GM20431 (cell line): ENCODE measurements around the gene SLC2A2.

Experiments
- in situ Hi-C: fragments of 300-500 bp; cut with MseI, MboI; formaldehyde crosslinking; loops from one replicate; pipeline ENCODE4 v1.15.0; 2020; ENCODE audit warnings: low sequenced_read_pairs; ENCODE audit not compliant: unreplicated experiment

The SLC2A2 gene

DNA sequence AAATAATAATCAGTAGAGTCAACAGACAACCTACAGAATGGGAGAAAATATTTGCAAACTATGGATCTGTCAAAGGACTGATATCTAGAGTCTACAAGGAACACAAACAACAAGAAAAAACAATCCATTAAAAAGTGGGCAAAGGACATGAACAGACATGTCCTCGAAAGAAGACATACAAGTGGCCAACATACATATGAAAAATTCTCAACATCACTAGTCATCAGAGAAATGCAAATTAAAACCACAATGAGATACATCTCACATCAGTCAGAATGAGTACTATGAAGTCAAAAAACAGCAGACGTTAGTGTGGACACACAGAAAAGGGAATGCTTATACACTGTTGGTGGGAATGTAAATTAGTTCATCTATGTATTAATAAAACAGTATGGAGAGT lies 33.7 kb downstream of the SLC2A2 start:
- in situ Hi-C loops = no loop called here

DNA sequence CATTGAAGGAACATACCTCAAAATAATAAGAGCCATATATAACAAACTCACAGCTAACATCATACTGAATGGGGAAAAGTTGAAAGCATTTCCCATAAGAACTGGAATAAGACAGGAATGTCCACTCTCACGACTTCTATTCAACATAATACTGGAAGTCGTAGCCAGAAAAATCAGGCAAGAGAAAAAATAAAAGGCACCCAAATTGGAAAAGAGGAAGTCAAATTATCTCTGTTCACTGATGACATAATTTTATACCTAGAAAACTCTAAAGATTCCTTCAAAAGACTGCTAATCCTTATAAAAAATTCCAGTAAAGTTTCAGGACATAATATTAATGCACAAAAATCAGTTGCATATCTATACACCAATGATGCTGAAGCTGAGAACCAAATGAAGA lies 34.9 kb downstream of the SLC2A2 start:
- in situ Hi-C loops = no loop called here

DNA sequence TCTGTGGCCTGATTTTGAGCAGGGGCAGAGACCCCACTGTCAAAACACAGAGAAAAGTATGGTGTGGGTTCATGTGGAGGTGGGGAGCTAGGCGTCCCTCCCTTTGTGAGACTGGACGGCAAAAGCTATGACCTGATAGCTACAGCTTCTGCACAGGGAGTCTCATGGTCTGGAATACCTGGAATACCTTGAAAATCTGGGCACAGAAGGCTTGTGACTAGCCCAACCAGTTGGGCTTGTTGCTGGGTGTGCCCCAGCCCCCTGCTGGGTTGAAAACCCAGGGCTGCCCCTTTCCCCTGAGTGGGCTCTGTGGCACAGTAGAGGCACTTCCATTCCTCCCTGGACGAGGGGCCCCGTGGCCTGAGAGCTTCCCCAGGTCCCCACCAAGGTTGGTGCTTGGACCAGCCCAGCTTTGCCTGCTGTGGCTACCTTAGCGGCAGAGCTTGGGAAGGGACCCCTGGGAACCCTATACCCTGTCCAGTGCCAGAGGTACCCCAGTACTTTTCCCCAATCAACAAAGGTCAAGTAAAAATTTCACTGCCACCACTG lies 37.3 kb downstream of the SLC2A2 start:
- in situ Hi-C loops = no loop called here

DNA sequence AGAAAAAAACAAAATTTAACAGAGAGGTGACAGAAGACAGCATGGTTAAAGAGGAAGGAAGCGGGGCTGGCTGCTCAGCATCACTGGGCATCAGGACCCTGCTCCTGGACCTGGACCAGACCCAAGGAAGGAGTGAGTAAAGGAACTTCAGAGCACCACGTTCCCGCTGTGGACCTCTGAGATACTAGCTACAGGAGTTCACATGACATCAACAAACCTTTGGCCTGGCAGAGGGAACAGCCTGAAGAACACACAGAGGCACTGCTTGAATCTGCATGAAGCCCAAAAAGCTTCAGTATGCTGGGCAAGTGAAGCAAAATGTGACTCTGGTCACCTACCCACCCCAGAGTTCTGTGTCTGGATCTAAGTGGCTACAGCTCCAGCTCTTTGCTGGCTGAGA lies 38.1 kb downstream of the SLC2A2 start:
- in situ Hi-C loops = no loop called here

DNA sequence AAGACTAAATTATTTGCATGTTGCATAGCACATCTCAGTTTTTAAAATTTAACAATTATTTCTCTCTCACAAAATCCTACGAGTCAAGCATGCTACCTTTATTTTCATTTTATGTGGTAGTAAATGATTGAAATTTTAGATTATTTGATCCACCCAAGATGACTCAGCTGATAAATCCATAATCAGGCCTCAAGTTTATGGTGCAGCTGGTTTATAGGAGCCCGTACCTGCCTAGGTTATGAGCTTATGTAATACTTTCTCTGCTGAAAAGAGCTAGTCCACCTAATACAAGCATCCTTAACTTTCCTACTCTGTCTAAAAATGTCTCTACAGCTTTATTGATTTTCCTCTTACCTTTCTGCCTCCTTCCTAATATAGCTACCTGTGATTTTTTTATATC lies 41.2 kb downstream of the SLC2A2 start:
- in situ Hi-C loops = no loop called here

DNA sequence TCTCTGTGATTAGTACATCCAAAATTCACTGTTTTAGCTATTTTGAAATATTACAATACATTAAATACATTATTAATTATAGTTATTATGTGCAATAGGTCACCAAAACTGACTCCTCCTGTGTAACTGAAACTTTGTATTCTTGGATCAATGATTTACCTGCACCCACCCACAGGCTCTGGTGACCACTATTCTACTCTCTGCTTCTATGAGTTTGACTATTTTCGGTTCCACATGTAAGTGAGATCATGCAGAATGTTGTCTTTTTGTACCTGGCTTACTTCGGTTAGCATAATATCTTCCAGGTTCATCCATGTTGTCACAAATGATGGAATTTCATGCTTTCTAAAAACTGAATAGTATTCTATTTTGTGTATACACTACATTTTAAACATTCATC lies 43.8 kb downstream of the SLC2A2 start:
- in situ Hi-C loops = no loop called here

DNA sequence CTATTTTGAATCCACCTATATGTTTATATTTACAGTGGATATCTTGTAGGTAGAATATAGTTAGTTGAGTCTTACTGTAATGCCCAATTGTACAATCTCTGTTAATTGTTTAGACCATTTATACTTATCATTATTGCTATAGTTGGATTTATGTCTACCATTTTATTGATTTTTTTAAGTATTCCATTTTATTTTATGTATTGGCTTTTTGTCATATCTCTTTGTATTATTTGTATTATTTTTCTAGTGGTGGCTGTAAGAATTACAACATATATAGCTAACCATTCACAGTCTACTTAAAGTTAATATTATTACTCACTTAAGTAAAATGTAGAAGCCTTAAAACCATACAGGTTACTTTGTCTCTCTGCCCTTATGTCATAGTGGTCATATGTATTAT lies 46.1 kb downstream of the SLC2A2 start:
- in situ Hi-C loops = no loop called here

DNA sequence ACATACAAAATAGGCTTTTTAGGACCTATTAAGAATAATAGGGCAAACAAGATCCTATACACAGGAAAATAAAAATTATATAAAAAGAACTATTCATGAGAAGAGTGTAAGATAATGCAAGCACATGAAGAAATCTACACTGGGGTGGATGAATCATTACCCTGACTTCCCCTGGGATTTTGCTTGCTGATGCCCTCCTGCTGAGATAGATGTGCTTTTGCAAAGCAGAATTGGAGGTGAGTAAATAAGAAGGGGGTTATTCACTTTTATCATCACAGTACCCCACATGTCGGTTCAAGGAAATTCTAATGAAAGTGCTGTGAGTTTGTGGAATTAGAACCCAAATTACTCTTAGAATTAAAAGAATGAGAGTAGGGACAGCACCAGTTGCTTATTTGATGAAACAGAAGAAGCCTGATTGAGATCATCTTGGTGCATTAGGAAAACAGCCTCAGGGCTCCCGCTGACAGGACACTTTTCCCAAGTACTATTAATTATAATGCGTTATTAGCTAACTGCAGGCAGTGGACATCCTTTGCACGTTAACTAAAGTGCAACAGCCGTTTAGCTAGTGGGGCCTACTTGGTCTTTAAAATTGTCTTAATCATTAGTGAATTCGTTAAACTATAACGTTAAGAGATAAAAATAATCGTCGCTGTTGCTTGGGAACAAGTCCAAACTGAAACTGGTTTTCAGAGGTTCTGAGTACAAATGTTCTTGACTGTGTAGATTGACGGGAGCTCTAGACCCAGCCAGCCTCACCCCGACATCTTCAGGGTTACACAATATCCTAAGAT lies 48.4 kb downstream of the SLC2A2 start:
- in situ Hi-C loops = no loop called here

DNA sequence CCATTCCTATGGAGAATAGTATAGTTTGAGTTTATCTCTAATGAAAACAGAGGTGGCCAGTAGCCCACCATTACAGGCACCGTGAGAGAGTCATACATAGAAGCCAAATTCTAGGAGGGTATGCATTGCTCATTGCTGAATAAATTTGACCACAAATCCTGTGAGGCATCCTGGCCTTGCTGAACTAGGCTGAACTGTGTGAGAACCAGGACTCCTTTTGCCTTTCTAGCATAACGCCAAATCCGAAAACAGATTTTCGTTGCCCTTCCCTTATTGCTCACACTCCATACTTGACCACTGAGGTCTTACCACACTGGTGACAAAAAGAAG lies 50.4 kb downstream of the SLC2A2 start:
- in situ Hi-C loops = no loop called here

DNA sequence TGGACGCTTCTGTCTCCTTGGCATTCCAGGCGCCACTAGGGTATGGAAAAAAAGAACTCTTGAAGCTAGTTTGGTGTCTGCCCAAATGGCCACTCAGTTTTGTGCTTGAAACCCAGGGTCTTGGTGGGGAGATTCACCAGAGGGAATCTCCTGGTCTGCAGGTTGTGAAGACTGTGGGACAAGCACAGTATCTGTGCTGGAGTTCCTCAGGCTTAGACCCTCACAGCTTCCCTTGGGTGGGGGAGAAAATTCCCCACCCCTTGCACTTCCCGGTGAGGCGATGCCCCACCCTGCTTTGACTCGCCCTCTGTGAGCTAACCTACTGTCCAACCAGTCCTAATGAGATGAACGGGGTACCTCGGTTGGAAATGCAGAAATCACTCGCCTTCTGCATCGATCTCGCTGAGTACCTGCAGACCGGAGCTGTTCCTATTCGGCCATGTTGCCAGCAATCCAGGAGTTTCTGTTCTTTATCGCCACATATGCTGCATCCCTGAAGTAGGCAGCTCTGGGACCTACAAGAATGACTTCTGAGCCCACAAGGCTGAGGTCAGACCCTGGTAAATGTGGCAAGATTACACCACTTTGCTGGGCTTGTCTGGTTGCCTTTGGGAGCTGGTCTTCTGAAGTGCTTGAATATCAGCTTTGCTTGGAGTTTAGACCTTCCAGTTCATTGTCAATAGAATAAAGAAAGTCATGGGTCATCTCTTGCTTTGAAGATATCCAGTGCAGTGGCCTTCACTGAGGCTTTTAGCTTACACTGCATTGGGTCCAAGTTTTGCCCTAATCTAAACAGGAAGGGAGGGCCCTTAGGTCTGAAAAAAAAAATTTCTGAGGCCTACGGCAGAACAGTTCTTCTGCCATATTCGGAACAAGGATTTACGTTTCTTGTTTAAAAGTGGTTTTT lies 51.0 kb downstream of the SLC2A2 start:
- in situ Hi-C loops = no loop called here

DNA sequence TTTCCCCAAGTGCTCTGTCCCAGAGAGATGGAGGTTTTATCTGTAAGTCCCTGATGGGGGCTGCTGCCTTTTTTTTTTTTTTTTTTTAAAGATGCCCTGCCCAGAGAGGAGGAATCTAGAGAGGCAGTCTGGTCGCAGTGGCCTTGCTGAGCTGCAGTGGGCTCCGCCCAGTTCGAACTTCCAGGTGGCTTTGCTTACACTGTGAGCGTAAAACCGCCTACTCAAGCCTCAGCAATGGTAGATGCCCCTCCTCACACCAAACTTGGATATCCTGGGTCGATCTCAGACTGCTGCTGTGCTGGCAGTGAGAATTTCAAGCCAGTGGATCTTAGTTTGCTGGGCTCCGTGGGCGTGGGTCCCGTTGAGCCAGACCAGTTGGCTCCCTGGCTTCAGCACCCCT lies 51.6 kb downstream of the SLC2A2 start:
- in situ Hi-C loops = loop anchor here (25.0 kb wide), 1 partner anchor 587 kb away; no protein-coding TSS in a partner anchor

DNA sequence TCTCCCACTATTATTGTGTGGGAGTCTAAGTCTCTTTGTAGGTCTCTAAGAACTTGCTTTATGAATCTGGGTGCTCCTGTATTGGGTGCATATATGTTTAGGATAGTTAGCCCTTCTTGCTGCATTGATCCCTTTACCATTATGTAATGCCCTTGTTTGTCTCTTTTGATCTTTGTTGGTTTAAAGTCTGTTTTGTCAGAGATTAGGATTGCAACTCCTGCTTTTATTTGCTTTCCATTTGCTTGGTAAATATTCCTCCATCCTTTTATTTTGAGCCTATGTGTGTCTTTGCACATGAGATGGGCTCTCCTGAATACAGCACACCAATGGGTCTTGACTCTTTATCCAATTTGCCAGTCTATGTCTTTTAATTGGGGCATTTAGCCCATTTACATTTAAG lies 53.6 kb downstream of the SLC2A2 start:
- in situ Hi-C loops = loop anchor here (25.0 kb wide), 1 partner anchor 589 kb away; no protein-coding TSS in a partner anchor

DNA sequence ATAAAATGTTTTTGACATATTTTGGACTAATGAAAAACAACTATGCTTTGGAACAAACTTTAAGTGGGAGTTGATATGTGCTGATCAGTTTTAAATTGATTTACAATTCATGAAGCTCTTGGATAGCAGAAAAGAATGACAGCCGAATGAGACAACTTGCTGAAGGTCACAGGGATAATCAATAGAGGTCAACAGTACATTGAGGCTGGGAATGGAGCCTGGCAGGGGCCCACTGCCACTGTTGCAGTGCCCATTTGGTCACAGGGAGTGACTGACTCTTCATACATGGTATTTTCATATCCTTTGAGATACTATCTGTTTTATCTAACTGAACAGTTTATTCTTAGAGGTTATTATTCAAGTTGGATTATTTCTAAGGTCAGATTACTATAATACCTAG lies 59.4 kb downstream of the SLC2A2 start:
- in situ Hi-C loops = loop anchor here (25.0 kb wide), 1 partner anchor 595 kb away; no protein-coding TSS in a partner anchor

DNA sequence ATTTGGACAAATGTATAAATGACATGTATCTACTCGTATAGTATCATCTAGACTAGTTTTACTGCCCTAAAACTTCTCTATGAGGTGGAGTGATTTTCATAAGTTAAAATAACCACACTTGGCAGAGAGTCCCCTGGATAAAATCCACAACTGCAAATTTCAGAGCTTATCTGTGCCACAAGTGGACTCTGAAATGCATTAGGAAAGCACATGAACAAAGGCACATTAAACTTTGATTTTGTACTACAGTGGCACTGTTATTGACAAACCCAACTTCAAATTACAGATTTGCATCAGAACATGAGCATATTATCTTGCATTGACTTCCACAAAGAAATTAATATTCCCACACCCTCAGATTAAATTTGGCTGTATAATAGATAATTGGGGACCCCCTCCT lies 60.0 kb downstream of the SLC2A2 start:
- in situ Hi-C loops = loop anchor here (25.0 kb wide), 1 partner anchor 596 kb away; no protein-coding TSS in a partner anchor

DNA sequence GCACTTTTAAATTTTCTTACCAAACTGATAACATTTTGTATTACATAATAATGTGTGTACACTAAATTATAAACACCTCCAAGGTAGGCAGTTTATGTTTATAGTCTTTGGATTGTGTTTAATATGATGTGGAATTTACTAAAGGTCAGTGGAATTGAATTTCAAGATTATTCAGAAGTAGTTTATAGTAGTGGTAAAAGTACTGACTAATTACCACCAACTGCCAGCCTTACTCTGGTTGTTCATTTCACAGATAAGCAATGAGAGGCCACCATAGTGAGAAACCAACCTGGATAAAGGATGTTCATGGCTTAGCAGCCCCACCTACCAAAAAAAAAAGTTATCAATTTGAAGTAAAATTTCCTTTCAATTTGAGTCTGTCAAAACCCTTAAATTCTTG lies 64.1 kb downstream of the SLC2A2 start:
- in situ Hi-C loops = loop anchor here (25.0 kb wide), 1 partner anchor 600 kb away; no protein-coding TSS in a partner anchor

DNA sequence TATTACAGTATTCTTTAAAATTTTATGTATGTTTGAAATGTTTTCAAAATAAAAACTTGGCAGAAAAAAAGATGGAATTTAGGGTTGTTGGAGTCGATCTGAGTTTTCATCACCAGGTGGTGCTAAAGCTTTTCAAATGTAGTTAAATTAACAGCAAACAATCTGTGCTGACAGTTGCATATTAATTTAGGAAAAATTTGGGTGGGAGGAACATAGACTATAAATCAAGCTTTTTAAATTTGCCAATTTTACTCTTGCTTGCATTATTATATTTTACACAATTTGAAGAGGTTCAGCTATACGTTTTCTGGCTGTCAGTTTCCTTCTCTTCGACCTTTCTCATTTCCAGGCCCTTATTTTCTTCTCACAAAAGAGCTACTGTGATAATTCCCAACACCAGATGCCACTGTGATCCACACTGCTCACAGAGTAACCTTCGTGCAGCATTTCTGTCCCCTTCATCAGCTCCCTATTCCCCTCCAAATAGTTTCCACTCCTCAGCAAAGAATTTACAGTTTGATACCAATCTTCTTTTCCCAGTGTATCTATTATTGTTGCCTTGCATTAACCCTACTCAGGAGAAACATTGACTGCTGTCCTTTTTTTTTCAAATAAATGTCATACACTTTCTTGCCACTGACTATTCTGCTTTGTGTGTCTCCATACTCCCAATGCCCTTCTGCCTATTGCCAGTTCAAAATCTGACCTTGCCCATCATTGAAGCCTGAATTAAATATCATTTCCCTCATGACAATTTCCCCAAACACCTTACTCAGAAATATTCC lies 64.7 kb downstream of the SLC2A2 start:
- in situ Hi-C loops = loop anchor here (25.0 kb wide), 1 partner anchor 600 kb away; no protein-coding TSS in a partner anchor

DNA sequence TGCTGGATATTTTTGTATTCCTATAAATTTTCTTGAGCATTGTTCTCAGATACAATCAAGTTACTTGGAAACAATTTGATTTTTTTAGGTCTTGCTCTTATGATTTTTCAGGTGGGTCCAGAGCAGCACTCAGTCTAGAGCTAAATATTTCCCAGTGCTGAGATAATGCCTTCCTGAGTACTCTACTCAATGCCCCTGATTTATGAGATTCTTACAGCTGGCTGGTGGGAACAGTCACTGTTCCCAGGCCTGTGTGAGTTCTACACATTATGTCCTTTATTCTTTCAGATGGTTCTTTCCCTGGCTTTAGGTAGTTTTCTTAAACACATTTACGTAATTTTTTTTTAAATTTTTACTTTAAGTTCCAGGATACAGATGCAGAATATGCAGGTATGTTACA lies 67.1 kb downstream of the SLC2A2 start:
- in situ Hi-C loops = loop anchor here (25.0 kb wide), 1 partner anchor 603 kb away; no protein-coding TSS in a partner anchor

DNA sequence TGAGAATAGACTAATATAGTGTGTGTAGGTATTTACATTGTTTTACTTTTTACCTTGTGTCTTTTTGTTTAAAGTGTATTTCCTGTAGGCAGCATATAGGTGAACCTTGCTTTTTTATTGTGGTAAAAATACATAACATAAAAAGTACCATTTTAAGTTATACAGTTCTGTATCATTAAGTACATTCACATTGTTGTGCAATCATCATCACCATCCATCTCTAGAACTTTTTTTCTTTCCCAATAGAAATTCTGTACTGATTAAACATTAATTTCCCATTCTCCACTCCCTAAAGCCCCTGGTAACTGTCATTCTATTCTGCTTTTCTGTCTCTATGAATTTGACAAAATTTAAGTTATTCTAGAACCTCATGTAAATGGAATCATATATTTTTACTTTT lies 69.9 kb downstream of the SLC2A2 start:
- in situ Hi-C loops = loop anchor here (25.0 kb wide), 1 partner anchor 606 kb away; no protein-coding TSS in a partner anchor

DNA sequence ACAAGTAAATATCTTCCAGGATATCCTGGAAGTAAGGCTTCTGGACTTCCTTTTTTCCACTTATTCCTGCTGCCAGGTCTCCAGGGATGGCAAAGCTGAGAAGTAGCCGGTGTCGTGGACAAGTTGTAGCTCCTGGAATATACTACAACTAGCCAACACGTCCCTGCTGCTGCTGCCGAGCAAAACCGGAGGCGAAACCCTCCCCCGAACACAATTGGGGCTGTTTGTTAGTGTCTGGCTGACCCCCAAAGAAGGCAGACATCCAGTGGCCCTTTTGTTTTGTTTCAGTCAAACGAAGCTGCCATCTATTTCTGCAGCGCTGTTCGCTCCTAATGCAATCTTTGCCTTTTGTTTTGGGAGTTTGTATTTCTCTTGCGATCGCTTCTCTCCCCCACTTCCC lies 72.8 kb downstream of the SLC2A2 start:
- in situ Hi-C loops = loop anchor here (25.0 kb wide), 1 partner anchor 609 kb away; no protein-coding TSS in a partner anchor

DNA sequence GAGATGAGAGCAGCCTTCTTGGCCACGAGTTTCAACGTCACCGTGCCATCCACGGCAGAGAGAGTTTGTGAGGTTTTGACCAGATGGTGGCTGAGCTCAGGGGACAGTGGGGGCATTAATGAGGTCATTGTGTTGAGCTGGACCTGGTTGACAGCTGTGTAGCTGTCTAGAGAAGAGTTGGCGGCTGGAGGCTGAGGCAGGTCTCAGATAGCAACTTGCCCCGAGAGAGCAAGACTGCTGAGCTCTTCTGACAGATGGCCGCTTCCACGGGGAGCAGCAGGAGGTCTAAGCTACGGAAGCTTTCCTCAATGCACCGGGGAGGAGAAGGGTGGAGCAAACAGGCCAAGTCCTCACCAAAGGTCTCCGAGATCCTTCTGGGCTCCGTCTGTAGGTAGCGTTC lies 73.3 kb downstream of the SLC2A2 start:
- in situ Hi-C loops = loop anchor here (25.0 kb wide), 1 partner anchor 609 kb away; no protein-coding TSS in a partner anchor
